A549 (cell line): ENCODE measurements around the gene PCSK5.

Source experiments
- HDAC2 ChIP-seq: fragments of 200-600 bp; sonication (generic); IDR thresholded peaks from 2 replicates; pipeline ENCODE4 v1.6.1; 2016
- POLR2A ChIP-seq: IDR thresholded peaks from 2 replicates; pipeline ENCODE4 v1.6.1; 2012; ENCODE audit warnings: mild to moderate bottlenecking, low read length
- RFX5 ChIP-seq: fragments of 450-650 bp; IDR thresholded peaks from 2 replicates; pipeline ENCODE4 v1.7.1; 2014; ENCODE audit warnings: antibody characterized with exemption, mild to moderate bottlenecking, moderate library complexity

DNA sequence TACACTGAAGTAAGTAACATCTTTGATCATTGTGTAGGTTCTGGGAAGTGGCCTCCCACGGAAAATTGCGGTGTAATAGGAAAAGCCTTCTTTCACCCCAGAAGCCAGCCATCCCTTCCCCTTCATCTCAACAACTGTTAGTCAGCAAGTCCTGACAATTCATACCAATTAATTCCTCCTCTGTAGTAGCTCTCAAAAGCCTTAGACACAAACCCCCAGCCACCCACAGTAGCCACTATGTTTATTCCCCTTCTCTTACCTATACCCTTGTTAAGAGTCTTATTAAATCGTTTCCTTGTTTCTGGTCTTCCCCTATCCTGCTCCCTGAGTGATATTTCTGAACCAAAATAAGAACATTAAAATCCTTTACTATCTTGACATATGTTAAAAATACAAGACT lies 143.6 kb downstream of the PCSK5 start:
- TF ChIP-seq POLR2A (no peak), RFX5 (no peak), HDAC2 (no peak)
